KBM-7 (cell line): ENCODE measurements around the gene CCNQ.

Experiments used
- DNase-seq: peaks from one replicate; pipeline ENCODE4 v3.0.0-alpha.2; 2015
- in situ Hi-C: fragments of 300-500 bp; cut with MboI; formaldehyde crosslinking; loops from 2 replicates; pipeline ENCODE4 v1.14.3; 2020; ENCODE audit warnings: low sequenced_read_pairs, low pct_unique_long_range_greater_than_20kb, mixed read lengths

The CCNQ gene

DNA sequence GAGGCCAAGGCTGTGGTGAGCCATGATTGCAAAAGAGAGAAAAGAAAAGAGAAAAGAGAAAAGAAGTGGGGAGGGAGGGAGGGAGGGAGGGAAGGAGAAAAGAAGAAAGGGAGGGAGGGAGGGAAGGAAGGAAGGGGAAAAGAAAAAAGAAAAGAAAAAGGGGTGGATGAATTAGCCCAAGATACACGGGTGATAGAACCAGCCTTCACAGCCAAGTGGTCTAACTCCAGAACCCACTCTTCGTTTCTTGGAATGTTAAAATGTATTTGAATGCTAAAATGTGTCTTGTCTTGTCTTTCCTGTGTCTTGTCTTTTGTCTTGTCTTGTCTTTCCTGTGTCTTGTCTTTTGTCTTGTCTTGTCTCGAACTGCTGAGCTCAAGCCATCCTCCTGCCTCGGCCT is 13.1 kb downstream of the CCNQ start:
- in situ Hi-C loops = no loop called here
- DNase-seq = no peak

DNA sequence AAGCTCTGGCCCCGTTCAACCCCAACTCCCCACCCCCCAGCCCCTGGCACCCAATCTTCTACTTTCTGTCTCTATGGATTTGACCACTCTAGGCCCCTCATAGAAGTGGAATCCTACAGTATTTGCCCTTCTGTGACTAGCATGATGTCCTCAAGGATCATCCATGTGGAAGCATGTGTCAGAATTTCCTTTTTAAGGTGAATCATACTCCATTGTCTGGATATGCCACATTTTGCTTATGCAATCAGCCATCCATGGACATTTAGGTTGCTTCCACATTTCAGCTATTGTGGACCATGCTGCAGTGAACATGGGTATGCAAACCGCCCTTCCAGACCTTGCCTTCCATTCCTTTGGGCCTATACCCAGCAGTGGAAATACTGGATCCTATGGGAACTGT is 15.5 kb downstream of the CCNQ start:
- in situ Hi-C loops = no loop called here
- DNase-seq = no peak

GRCh38 chrX:153582896-153583295 is 16.0 kb downstream of the CCNQ start:
- peak; percentile 90 for DNase-seq

GRCh38 chrX:153580700-153581386 is 18.1 kb downstream of the CCNQ start:
- DNase-seq = peak; percentile 55
- in situ Hi-C loops = no loop called here

More at GRCh38 chrX:153582896-153583295, 16.0 kb downstream of the CCNQ start:
- in situ Hi-C loops = no loop called here

GRCh38 chrX:153578889-153579288 is 20.1 kb downstream of the CCNQ start:
- in situ Hi-C loops = no loop called here
- no peak for DNase-seq

- in situ Hi-C loops = no loop called here
- no peak for DNase-seq
These were observed 20.6 kb downstream of the CCNQ start for GRCh38 chrX:153578200-153578835.

DNA sequence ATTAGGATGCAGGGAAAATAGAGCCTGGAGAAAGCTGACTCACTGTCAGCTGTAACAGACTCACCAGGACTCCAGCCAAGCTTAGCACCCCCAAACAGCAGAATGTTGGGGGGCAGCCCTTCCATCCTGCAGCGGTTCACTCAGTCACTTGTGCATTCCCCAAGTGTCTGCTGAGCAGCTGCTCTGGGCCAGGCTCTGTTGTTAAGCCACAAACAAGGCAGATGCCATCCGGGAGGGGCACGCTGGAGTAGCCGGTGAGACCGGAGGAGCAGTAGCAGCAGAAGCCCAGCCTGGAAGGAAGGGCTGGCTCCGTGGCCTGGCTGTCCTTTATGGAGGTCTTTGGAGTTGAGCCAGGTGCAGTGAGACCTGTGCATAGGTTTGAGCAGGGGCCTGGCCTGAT is 22.0 kb downstream of the CCNQ start:
- in situ Hi-C loops = no loop called here
- DNase-seq = no peak

- in situ Hi-C loops = no loop called here
These were observed 22.6 kb downstream of the CCNQ start for GRCh38 chrX:153576239-153576870.

DNA sequence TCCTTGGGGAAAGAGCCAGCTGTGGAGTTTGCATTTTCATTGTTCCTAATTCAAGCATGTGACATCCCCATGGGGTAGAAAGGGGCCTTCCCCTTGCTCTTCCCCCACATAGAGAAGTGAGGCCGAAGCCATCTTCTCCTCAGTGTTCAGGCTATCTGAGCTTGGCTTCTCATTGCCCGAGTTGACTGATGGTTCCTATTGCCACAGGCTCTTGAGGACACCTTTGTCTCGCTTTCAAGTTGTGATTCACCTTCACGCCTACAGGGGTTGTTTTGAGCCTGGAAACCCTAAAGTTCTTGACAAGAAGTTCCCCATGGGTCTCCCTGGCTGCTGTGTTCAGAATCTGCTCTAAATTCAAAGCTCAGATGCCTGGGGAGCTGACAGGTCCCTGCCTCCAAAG is 25.0 kb downstream of the CCNQ start:
- in situ Hi-C loops = loop anchor here (25.0 kb wide), 1 partner anchor 88 kb away; the partner anchor contains the start of gene PNCK
- no peak for DNase-seq

More at GRCh38 chrX:153576239-153576870, 22.6 kb downstream of the CCNQ start:
- DNase-seq = no peak

DNA sequence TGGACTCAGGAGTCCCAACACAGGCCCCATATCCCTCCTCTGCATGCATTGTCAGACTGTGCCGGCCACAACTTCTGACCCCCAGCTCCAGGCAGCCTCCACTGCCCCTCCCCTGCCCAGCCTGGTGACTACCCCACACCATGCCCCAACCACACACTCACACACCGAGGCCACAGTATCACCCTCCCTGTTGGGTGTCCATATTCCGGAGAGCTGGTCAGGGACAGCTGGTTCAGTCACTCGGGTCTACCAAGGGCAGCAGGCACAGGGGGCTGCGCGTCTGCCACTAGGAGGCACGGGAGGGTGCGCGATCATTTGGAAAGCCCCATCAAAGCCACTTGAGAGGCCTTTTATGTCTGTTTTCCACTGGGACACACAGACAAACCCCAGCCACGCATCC is 26.3 kb downstream of the CCNQ start:
- no peak for DNase-seq
- in situ Hi-C loops = loop anchor here (25.0 kb wide), 1 partner anchor 90 kb away; the partner anchor contains the start of gene PNCK

DNA sequence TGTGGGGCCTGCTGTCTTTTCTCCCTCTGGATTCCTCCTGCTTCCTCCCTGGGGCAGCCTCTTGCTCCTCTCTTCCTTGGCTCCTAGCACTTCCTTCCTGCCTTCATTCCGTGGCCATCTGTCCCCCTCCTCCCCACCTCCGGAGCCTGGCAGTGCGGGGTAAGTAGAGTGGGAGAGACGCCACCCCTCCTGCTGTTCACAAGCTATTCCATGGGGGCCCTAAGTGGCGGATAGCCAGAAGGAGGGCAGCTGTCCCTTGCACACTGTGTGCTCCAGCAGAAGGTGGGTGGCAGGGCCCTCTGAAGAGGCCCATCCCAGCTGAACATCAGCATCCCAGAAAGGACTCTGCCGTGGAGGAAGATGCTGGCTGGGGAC is 27.4 kb downstream of the CCNQ start:
- in situ Hi-C loops = loop anchor here (25.0 kb wide), 1 partner anchor 91 kb away; the partner anchor contains the start of gene PNCK
- DNase-seq = no peak

DNA sequence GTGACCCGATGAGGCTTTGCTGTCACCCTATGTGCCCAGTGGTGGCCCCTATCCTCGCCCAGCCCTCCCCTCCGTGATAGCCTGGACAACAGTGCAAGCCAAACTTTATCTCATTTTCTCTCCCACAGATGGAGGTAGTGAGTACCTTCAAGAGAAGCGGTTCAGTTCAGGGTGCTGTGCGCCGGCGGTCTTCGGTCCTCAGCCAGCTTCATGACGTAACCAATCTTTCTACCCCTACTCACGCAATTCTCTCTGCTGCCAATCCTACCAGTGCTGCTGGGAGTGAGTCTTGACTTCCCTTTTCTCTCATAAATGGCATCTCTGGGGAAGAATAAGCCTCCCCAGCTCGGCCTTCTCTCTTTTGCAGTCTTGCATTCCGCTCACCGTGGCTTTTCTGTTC is 29.5 kb downstream of the CCNQ start:
- in situ Hi-C loops = loop anchor here (25.0 kb wide), 1 partner anchor 93 kb away; the partner anchor contains the start of gene PNCK
- DNase-seq = peak; percentile 93

DNA sequence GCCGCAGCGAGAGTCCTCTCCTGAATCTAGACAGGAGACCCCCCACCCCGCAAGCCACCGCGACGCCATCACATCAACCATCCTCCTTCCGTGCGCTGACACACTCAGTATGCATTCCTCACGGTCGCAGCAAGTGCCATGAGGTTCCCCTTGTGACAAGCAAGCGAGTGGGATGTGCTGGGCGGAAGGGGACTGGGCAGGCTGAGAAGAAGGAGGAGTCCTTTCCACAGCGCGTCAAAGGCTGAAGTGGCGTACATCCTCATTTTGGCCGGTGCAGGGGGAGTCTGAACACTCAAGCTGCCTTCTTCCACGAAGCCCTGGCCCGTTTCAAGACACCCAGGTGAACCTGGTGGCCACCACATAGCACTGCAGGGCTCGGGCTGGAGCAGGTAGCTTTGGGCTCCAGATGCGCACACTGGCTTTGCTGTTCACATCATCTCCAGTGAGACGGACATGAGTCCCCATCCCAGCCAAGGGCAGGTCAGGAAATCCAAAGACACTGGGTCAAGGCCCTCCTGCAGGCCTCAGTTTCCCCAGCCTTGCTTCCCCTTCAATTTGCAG is 30.4 kb downstream of the CCNQ start:
- in situ Hi-C loops = loop anchor here (25.0 kb wide), 1 partner anchor 94 kb away; the partner anchor contains the start of gene PNCK
- DNase-seq = no peak

- DNase-seq = no peak
- in situ Hi-C loops = loop anchor here (25.0 kb wide), 1 partner anchor 96 kb away; the partner anchor contains the start of gene PNCK
These were observed 32.9 kb downstream of the CCNQ start for GRCh38 chrX:153565996-153566580.

DNA sequence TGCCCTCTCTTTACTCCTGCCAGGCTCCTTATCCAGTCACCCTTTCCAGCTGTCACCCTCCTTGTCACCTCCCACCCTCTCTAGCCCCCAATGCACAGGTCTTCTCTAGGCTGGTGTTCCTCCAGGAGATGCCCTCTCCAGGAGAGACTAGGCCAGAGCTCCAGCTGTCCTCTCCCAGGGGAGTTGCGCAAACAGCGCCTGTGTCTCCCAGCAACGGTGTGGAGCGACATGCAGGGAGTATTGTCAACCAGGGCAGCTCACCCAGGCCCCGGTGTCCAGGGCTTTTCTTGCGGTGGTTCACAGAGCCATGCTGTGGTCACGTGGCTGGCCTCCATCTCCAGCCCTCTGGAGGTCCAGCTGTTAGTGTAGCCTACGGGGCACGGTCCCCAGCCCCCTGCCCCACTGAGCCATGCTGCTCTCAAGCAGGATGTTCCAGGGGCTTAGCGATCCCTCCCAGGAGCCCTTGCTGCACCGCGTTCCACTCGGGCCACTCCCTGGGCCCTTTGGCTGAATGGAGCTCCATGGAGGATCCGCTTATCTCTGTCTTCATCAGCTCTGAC is 34.8 kb downstream of the CCNQ start:
- no peak for DNase-seq
- in situ Hi-C loops = loop anchor here (25.0 kb wide), 1 partner anchor 98 kb away; the partner anchor contains the start of gene PNCK

- no peak for DNase-seq
- in situ Hi-C loops = loop anchor here (25.0 kb wide), 1 partner anchor 100 kb away; the partner anchor contains the start of gene PNCK
These were observed 36.4 kb downstream of the CCNQ start for GRCh38 chrX:153562546-153562945.

- no peak for DNase-seq
- in situ Hi-C loops = loop anchor here (25.0 kb wide), 1 partner anchor 101 kb away; the partner anchor contains the start of gene PNCK
These were observed 37.6 kb downstream of the CCNQ start for GRCh38 chrX:153561337-153561736.

DNA sequence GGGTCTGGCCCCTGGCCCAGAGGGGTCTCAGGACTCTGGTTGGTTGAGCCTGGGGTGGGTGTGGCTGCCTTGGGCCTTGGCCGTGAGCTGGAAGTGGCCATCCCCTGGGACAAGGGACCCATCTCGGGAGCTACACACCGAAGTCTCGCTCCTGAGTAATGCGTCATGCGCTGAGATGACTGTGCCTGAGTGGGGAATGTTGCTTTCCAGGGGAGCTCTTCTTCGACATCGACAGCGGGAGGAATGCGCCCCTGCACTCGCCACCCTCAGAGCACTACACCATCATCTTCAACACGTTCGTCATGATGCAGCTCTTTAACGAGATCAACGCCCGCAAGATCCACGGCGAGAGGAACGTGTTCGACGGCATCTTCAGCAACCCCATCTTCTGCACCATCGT is 38.5 kb downstream of the CCNQ start:
- in situ Hi-C loops = loop anchor here (25.0 kb wide), 1 partner anchor 102 kb away; the partner anchor contains the start of gene PNCK
- no peak for DNase-seq

- DNase-seq = peak; percentile 61
- in situ Hi-C loops = loop anchor here (25.0 kb wide), 1 partner anchor 102 kb away; the partner anchor contains the start of gene PNCK
These were observed 38.9 kb downstream of the CCNQ start for GRCh38 chrX:153560000-153560399.
